MCF 10A (cell line): ENCODE results near the gene SLC35G2. TPM values are rescaled to one million over a fixed set of nuclear protein-coding genes. Genes with fewer than 3 reads are reported as not detected.

ENCODE experiments used
- BruUV-seq: library from RNA; stranded (reverse); fragments of 400-500 nt; replicated peaks from 2 replicates; lab custom pipeline; 2021; lab: Mats Ljungman, UMichigan
- CTCF ChIA-PET: fragments of 300-600 bp; sonication (Branson Sonifier 250); formaldehyde crosslinking; extraction: SDS; loops from one replicate; lab custom pipeline; 2021; ENCODE audit warnings: antibody characterized with exemption, inconsistent platforms; lab: Yijun Ruan, JAX
- POLR2A ChIA-PET: fragments of 300-600, 350-650 bp; sonication (Branson Sonifier 250); formaldehyde crosslinking; extraction: SDS; loops from one replicate; lab custom pipeline; 2020; ENCODE audit warnings: antibody characterized with exemption, inconsistent platforms; lab: Yijun Ruan, JAX
- DNase-seq: peaks from one replicate; pipeline ENCODE4 v3.0.0-alpha.2; 2018; ENCODE audit not compliant: unreplicated experiment
- H3K27ac Mint-ChIP-seq: one replicate; pipeline ENCODE4 v1.8.0; 2022; ENCODE audit warnings: mild to moderate bottlenecking, low read depth, mixed read lengths; ENCODE audit not compliant: unreplicated experiment
- H3K27me3 Mint-ChIP-seq: one replicate; pipeline ENCODE4 v1.8.0; 2022; ENCODE audit warnings: mixed read lengths; ENCODE audit not compliant: insufficient read depth, unreplicated experiment
- H3K36me3 Mint-ChIP-seq: one replicate; pipeline ENCODE4 v1.8.0; 2022; ENCODE audit warnings: mild to moderate bottlenecking, moderate library complexity, mixed read lengths; ENCODE audit not compliant: insufficient read depth, unreplicated experiment
- H3K4me1 Mint-ChIP-seq: one replicate; pipeline ENCODE4 v1.8.0; 2022; ENCODE audit warnings: mixed read lengths; ENCODE audit not compliant: insufficient read depth, unreplicated experiment
- H3K4me3 Mint-ChIP-seq: one replicate; pipeline ENCODE4 v1.8.0; 2022; ENCODE audit warnings: mild to moderate bottlenecking, moderate library complexity, mixed read lengths; ENCODE audit not compliant: unreplicated experiment
- H3K9me3 Mint-ChIP-seq: one replicate; pipeline ENCODE4 v1.8.0; 2022; ENCODE audit warnings: mixed read lengths; ENCODE audit not compliant: unreplicated experiment
- intact Hi-C: fragments of 100-400 bp; cut with micrococcal nuclease; formaldehyde crosslinking; loops from 2 replicates; pipeline ENCODE4 v1.14.1; 2022
- total RNA-seq: library from RNA; stranded (reverse); gene quantifications from 2 replicates; pipeline ENCODE4 v1.2.3, GENCODE V29; 2022
- TF ChIP-seq, protein P1 (sequence below): fragments of 200-600 bp; IDR thresholded peaks from one replicate; pipeline ENCODE4 v1.8.0; 2022; ENCODE audit warnings: antibody characterized with exemption, mild to moderate bottlenecking; ENCODE audit not compliant: unreplicated experiment

Gene SLC35G2
- total RNA-seq, 1 experiment from 2014 or later = 7.6 TPM

DNA sequence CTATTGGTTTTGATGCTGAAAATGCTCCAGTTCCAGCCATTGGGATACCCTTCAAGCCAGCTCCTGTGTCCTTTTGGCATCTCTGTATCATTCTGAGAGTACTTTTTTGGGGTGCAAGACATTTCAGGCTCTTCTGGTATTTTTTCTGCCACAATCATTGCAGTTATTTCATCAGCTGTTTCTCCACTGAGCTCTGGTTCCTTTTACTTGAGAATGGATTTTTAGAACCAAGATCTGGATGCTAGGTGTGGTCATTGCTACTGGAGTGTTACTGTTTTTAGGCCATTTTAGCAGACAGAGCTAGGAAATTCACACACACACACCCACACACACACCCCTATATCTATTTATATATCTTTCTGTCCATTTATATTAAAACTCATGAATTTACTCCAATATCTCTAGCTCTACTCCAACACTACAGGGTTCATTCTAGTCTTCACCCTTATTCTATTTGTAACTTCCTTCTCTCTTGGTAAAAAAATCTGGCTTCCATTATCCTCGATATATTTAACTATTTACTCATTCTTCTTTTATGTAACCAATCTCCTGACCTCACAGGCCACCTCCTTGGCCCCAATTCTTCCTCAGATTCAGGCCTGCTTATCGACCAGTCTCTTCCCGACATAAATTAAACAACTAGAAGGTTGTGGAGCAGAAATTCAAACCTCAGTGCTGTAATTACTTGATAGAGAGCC, 17.0 kb downstream of the SLC35G2 start:
- Mint-ChIP-seq H3K27me3 (no peaks in the 10 kb centered on the region), H3K27ac (peak overlapping the region; percentile 49), H3K4me1 (peaks cover 38% of the 10 kb centered on the region), H3K36me3 (no peaks in the 10 kb centered on the region), H3K4me3 (no peak overlapping the region), H3K9me3 (no peaks in the 10 kb centered on the region)
- DNase-seq = no peak
- ChIA-PET POLR2A (interaction anchor here (0.6 to 0.9 kb wide), 3 partner anchors 17 to 45 kb away, joined by 3 to 4 read pairs (median 3); partner anchors contain the start of genes NCK1 and SLC35G2), CTCF (interaction anchor here (1.4 kb wide), 1 partner anchor 178 kb away, joined by 3 read pairs; no protein-coding TSS in a partner anchor)
- BruUV-seq = no TSS peak
- intact Hi-C loops = no loop called here
- TF ChIP-seq, protein P1, sequence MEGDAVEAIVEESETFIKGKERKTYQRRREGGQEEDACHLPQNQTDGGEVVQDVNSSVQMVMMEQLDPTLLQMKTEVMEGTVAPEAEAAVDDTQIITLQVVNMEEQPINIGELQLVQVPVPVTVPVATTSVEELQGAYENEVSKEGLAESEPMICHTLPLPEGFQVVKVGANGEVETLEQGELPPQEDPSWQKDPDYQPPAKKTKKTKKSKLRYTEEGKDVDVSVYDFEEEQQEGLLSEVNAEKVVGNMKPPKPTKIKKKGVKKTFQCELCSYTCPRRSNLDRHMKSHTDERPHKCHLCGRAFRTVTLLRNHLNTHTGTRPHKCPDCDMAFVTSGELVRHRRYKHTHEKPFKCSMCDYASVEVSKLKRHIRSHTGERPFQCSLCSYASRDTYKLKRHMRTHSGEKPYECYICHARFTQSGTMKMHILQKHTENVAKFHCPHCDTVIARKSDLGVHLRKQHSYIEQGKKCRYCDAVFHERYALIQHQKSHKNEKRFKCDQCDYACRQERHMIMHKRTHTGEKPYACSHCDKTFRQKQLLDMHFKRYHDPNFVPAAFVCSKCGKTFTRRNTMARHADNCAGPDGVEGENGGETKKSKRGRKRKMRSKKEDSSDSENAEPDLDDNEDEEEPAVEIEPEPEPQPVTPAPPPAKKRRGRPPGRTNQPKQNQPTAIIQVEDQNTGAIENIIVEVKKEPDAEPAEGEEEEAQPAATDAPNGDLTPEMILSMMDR = no peak

- H3K4me1 Mint-ChIP-seq = peaks cover 38% of the 10 kb centered on the region
- no TSS peak for BruUV-seq
- H3K27ac Mint-ChIP-seq = peak overlapping the region; percentile 49
- ChIA-PET POLR2A (interaction anchor here (0.8 to 0.9 kb wide), 2 partner anchors 25 kb away, joined by 3 read pairs; partner anchors contain the start of gene NCK1), CTCF (interaction anchor here (1.4 kb wide), 1 partner anchor 177 kb away, joined by 3 read pairs; no protein-coding TSS in a partner anchor)
- TF ChIP-seq, protein P1 = no peak
- DNase-seq = no peak
- no peaks in the 10 kb centered on the region for H3K36me3 Mint-ChIP-seq
- intact Hi-C loops = no loop called here
- H3K9me3 Mint-ChIP-seq = no peaks in the 10 kb centered on the region
- no peak overlapping the region for H3K4me3 Mint-ChIP-seq
- H3K27me3 Mint-ChIP-seq = no peaks in the 10 kb centered on the region
Observed at GRCh38 chr3:136836511-136837156, 17.7 kb downstream of the SLC35G2 start.

DNA sequence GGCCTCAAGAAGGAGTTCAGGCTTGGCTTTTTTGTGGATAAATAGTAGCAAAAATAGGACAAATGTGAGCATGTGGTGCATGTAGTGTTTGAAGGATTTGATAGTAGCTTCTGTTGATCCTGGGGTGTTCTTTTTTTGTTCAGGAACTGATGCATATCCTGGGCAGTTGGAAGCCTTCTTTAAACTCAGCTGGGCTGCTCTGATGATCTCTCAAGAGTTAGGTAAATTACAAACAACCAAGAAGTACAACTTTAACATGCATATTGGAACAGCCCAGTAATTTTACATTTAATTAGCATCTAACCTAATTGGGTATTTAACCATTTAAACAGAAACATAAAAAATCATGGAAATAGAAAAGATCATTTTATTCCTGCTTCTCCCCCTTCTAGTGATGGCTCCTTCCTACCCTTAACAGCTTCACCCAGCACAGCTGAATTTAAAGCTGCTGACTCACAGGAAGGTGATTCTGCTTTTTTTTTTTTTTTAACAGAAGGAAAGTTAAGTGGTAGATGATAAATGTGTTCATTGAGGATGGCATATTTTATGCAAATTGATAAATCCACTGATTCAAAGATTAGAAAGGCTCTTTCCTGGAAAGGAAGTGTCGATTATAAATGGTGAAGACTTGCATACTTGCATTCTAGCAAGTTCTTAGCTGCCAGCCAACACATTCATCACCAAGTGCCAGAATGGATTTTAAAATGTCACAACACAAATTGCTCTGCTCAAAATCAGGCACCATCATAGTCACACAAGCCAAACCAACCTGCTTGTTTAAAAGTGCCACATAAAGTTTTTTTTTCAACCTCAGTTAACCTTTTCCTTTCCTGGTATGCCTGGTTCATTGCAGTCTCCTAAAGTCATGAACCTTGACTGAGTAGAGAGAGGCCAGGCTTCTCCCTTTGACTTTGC, 20.0 kb downstream of the SLC35G2 start:
- Mint-ChIP-seq H3K4me1 (peaks cover 38% of the 10 kb centered on the region), H3K9me3 (no peaks in the 10 kb centered on the region), H3K4me3 (no peak overlapping the region), H3K36me3 (peaks cover 10% of the 10 kb centered on the region), H3K27ac (peak overlapping the region; percentile 28), H3K27me3 (no peaks in the 10 kb centered on the region)
- ChIA-PET CTCF (interaction anchor here (0.6 to 1.1 kb wide), 3 partner anchors 80 to 181 kb away, joined by 5 to 9 read pairs (median 6); no protein-coding TSS in a partner anchor), POLR2A (interaction anchor here (0.6 to 1.5 kb wide), 6 partner anchors 11 to 187 kb away, joined by 3 to 5 read pairs (median 3); partner anchors contain the start of gene NCK1)
- BruUV-seq = no TSS peak
- TF ChIP-seq, protein P1 = no peak
- intact Hi-C loops = no loop called here
- DNase-seq = peak; percentile 50
